ENCODE data around the gene ZFAND6.

The ZFAND6 gene

DNA sequence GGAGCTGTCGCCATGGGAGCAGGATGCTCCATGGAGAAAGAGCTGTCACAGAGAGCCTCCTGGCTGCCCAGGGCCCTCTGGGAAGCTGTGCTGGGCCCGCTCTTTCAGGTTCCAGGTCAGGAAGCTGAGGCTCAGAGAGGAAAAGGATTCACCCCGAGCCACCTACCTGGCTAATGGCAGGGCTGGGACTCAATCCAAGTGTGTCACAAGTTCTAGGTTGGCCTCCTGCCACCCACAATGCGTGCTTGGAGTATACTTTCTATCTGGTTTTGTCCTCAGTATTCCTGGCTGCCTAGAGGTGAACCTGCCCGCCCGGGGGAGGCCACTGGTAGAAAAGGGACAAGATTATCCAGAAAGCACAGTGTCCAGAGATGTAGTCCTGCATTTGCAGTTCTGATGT is 117.0 kb downstream of the ZFAND6 start:
- Histone ChIP-seq H3K27me3 (ENCODE audit: low read depth) (no peaks in the 10 kb centered on the region), H3K4me1 (no peaks in the 10 kb centered on the region), H3K9me3 (no peaks in the 10 kb centered on the region), H3K36me3 (replicated peaks) (peaks cover 34% of the 10 kb centered on the region), H3K4me3 (no peak overlapping the region)
- DNase-seq (ENCODE audit: low spot score in 2 of 2) = no peak
- in situ Hi-C loops (cut with MboI; ENCODE audit: low sequenced_read_pairs) = no loop called here

DNA sequence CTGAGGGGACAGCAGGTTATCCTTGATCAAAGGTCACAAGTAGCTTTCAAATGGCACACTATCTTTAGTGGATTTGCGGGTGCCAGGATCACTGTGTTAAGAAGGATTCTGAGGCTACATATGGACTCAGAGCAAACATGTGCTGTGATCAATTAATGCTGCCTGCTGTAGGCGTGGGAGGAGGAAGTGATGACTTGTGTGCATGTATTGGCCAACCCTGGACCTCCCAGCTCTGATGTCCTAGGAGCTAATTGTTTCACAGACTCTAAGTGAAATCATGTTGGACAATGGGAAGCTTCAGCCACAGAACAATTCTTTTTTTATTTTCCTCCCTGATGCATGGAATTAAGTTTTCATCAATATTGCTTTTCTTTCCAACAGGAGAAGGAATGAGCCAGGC is 117.7 kb downstream of the ZFAND6 start:
- Histone ChIP-seq H3K4me3 (no peak overlapping the region), H3K27me3 (ENCODE audit: low read depth) (no peaks in the 10 kb centered on the region), H3K36me3 (replicated peaks) (peaks cover 31% of the 10 kb centered on the region), H3K4me1 (no peaks in the 10 kb centered on the region), H3K9me3 (no peaks in the 10 kb centered on the region)
- no peak for DNase-seq (ENCODE audit: low spot score in 2 of 2)
- in situ Hi-C loops (cut with MboI; ENCODE audit: low sequenced_read_pairs) = no loop called here

DNA sequence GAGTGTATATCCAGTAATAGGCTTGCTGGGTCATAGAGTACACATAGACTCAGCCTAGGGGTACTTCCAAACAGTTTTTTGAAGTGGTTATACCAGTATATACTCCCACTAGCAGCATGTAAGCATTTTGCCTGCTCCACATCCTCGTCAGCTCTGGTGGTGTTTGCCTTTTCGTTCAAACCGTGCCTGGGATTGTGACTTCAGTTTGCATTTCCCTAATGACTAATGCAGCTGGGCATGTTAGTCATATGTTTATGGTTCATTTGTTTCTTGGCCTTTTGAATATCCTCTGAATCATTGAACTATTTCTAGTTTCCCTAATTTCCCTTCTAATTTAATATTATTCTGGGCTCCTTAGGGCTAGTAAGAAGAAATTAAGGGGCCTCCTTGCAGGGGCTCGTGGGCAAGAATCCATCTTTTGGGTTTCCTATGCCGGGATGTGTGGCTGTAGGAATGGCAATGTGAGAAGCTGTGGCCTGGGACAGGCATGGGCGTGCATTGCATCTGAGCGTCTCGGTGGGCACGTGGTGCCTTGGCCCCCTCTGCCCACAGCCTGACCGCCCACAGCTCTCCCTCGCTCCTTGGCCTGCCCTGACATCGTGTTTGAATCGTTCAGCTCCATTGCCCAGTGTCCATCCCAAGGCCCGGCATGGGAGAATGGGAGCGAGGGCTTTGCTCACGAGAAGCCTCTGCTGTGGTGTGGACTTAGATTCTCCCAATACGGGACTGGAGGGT is 119.7 kb downstream of the ZFAND6 start:
- Histone ChIP-seq H3K9me3 (no peaks in the 10 kb centered on the region), H3K4me3 (no peak overlapping the region), H3K4me1 (no peaks in the 10 kb centered on the region), H3K27me3 (ENCODE audit: low read depth) (no peaks in the 10 kb centered on the region), H3K36me3 (replicated peaks) (peaks cover 33% of the 10 kb centered on the region)
- no peak for DNase-seq (ENCODE audit: low spot score in 2 of 2)
- in situ Hi-C loops (cut with MboI; ENCODE audit: low sequenced_read_pairs) = no loop called here

DNA sequence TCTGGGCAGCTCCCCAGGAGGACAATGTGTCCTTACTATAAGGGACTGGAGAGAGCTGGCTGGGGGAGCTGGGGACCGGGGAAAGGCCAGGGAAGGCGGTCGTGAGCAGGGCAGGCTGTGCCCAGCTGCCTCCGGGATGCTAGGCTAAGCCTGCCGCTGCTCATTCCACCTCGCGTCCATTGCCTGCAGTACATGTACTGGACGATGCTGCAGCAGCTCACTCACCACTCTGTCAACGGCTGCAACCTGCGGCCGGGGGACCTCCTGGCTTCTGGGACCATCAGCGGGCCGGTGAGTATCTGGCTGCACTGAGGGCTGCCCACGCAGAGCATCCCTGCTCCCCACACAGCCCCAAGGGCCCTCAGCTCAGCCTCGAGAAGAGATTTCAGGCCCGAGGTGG is 120.5 kb downstream of the ZFAND6 start:
- H3K9me3 ChIP-seq = no peaks in the 10 kb centered on the region
- no peaks in the 10 kb centered on the region for H3K4me1 ChIP-seq
- no peak for DNase-seq (ENCODE audit: low spot score in 2 of 2)
- in situ Hi-C loops (cut with MboI; ENCODE audit: low sequenced_read_pairs) = no loop called here
- H3K36me3 ChIP-seq (replicated peaks) = peaks cover 31% of the 10 kb centered on the region
- H3K27me3 ChIP-seq (ENCODE audit: low read depth) = no peaks in the 10 kb centered on the region
- H3K4me3 ChIP-seq = no peak overlapping the region

DNA sequence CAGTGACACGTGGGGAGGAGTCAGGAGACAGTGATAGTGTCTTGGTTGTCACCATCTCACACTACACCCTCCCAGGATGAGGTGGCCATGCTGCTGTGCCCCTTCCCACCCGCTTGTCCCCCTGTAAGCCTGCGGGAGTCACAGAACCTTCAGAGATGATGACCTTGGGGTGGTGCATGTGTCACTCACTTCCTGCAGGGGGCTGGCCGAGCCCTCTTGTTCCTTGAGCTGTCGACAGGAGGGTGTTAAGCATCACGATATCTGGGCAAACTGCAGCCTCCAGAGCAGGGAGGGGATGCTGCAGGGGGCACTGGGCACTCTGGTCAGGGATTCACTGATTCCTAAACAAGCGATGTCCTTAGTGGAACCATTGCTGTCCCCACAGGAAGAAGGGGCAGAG is 121.0 kb downstream of the ZFAND6 start:
- H3K4me1 ChIP-seq = no peaks in the 10 kb centered on the region
- DNase-seq (ENCODE audit: low spot score in 2 of 2) = no peak
- H3K4me3 ChIP-seq = no peak overlapping the region
- no peaks in the 10 kb centered on the region for H3K9me3 ChIP-seq
- no peaks in the 10 kb centered on the region for H3K27me3 ChIP-seq (ENCODE audit: low read depth)
- in situ Hi-C loops (cut with MboI; ENCODE audit: low sequenced_read_pairs) = no loop called here
- peaks cover 28% of the 10 kb centered on the region for H3K36me3 ChIP-seq (replicated peaks)

DNA sequence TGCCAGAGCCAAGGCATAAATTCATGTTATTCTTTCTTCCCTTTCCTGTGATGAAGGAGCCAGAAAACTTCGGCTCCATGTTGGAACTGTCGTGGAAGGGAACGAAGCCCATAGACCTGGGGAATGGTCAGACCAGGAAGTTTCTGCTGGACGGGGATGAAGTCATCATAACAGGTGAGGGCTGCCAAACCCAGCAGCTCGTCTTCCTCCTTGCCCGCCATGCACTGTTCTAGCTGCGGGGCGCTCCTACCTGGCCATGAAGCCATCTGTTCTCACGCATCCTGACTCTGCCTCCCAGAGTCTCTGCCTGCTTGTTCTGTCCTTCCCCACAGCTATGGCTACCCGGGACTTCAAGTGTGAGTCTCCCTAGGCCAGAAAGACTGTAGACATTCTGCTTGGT is 121.5 kb downstream of the ZFAND6 start:
- Histone ChIP-seq H3K9me3 (no peaks in the 10 kb centered on the region), H3K36me3 (replicated peaks) (peaks cover 30% of the 10 kb centered on the region), H3K4me1 (no peaks in the 10 kb centered on the region), H3K4me3 (no peak overlapping the region), H3K27me3 (ENCODE audit: low read depth) (no peaks in the 10 kb centered on the region)
- in situ Hi-C loops (cut with MboI; ENCODE audit: low sequenced_read_pairs) = no loop called here
- DNase-seq (ENCODE audit: low spot score in 2 of 2) = no peak

DNA sequence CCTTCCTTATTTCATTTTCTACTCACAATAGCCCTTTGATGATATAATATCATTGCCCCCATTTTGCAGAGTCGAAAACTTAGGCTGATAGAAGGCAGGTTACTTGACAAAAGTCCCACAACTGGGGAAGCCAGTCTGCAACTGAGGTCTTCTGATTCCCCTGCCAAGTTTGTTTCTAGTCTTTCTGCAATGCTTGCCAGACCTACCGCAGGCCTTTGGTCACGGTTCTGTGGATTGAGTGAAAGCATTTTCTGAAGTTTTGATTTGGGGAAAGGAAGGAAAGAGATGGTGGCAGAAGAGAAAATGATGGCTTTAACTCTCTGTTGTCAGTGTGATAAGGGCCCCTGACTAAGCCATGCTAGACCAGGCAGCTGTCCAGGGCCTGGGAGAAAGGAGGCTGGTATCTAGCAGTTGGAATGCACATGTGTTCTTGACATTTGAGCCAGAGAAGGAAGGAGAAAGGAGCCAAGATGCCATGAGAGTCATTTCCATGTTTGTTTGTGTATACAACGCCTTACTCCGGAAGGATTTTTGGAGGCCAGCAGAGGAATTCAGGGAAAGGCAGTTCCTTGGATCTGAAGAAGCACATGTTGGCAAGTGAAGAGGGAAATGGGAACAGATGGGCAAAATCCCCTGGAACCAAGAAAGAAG is 123.3 kb downstream of the ZFAND6 start:
- H3K36me3 ChIP-seq (replicated peaks) = peaks cover 44% of the 10 kb centered on the region
- no peaks in the 10 kb centered on the region for H3K27me3 ChIP-seq (ENCODE audit: low read depth)
- in situ Hi-C loops (cut with MboI; ENCODE audit: low sequenced_read_pairs) = no loop called here
- no peak overlapping the region for H3K4me3 ChIP-seq
- no peaks in the 10 kb centered on the region for H3K9me3 ChIP-seq
- H3K4me1 ChIP-seq = no peaks in the 10 kb centered on the region
- no peak for DNase-seq (ENCODE audit: low spot score in 2 of 2)

DNA sequence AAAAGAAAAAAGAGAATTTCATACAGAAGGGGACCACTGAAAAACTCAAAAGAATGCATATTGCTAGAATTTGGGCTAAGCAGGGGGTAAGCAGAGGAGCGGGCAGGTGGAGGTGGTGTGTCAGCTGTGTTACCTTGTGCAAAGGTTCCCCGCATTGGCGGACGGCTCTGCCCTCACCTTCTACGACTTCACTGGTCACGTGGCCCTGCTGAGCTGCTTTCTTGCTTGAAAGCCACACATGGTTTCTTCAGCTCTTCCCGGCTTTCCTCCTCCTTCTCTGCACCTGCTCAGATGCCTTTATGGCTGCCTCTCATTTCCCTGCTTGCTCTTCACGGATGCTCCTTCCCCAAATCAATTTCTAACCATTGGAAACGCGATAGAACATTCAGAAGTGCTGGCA is 123.8 kb downstream of the ZFAND6 start:
- Histone ChIP-seq H3K4me3 (no peak overlapping the region), H3K9me3 (no peaks in the 10 kb centered on the region), H3K36me3 (replicated peaks) (peaks cover 41% of the 10 kb centered on the region), H3K4me1 (no peaks in the 10 kb centered on the region), H3K27me3 (ENCODE audit: low read depth) (no peaks in the 10 kb centered on the region)
- in situ Hi-C loops (cut with MboI; ENCODE audit: low sequenced_read_pairs) = no loop called here
- no peak for DNase-seq (ENCODE audit: low spot score in 2 of 2)

DNA sequence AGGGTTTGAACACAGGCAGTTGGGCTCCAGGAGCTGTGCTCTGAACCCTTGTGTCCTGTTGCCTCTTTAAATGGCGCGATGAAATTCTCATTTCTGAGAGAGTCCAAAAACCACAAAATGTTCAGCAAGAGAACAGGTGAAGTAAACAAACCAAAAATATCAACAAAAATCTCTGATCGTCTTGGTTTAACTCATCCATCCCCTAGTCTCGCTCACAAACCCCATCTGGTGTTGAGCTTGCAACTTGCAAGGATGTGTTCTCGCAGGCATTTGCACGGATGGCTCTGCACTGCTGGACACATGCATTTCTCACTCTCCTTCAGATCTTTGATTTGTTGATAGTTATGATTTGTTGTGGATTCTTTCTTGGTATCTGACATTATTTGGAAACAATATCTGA is 124.4 kb downstream of the ZFAND6 start:
- H3K9me3 ChIP-seq = no peaks in the 10 kb centered on the region
- in situ Hi-C loops (cut with MboI; ENCODE audit: low sequenced_read_pairs) = no loop called here
- H3K4me1 ChIP-seq = no peaks in the 10 kb centered on the region
- no peak overlapping the region for H3K4me3 ChIP-seq
- H3K36me3 ChIP-seq (replicated peaks) = peaks cover 41% of the 10 kb centered on the region
- no peak for DNase-seq (ENCODE audit: low spot score in 2 of 2)
- H3K27me3 ChIP-seq (ENCODE audit: low read depth) = no peaks in the 10 kb centered on the region

DNA sequence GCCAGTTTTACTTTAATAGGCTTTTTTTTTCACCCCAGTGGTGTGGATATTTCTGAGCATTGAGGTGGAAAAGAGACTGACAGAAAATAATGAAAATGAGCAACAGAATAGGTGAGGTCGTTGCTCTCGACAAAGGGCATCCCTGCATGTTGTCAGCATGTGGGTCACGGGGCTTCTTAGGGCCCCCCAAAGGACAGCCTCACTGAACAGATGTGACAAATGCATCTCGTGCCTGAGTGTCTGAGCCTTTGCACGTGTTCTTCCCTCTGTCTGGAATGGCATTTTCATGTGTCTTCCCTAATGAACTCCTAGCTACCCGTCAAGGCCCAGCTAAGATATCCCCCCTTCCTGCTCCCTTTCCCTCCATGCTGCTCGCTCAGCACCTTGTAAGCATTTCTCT is 125.1 kb downstream of the ZFAND6 start:
- Histone ChIP-seq H3K36me3 (replicated peaks) (peaks cover 41% of the 10 kb centered on the region), H3K4me1 (no peaks in the 10 kb centered on the region), H3K9me3 (no peaks in the 10 kb centered on the region), H3K27me3 (ENCODE audit: low read depth) (no peaks in the 10 kb centered on the region), H3K4me3 (no peak overlapping the region)
- in situ Hi-C loops (cut with MboI; ENCODE audit: low sequenced_read_pairs) = no loop called here
- DNase-seq (ENCODE audit: low spot score in 2 of 2) = no peak

DNA sequence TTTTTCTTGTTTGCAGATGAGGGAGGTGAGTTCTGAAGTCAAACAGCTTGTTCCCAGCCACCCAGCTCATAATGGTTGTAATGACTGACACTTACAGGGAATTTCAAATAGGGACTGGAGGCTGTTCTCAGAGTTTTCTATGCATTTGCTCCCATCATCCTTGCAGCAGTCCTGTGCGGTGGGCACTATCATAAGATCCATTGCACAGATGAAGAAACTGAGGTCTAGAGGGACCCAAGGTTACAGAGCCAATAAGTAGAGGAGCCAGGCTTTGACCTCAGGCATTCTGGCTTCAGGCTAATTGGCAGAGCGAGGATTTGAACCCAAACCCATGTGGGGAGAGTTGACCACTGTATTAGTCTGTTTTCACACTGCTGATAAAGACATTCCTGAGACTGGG is 125.7 kb downstream of the ZFAND6 start:
- in situ Hi-C loops (cut with MboI; ENCODE audit: low sequenced_read_pairs) = no loop called here
- H3K4me1 ChIP-seq = no peaks in the 10 kb centered on the region
- DNase-seq (ENCODE audit: low spot score in 2 of 2) = no peak
- no peaks in the 10 kb centered on the region for H3K9me3 ChIP-seq
- no peak overlapping the region for H3K4me3 ChIP-seq
- no peaks in the 10 kb centered on the region for H3K27me3 ChIP-seq (ENCODE audit: low read depth)
- peaks cover 39% of the 10 kb centered on the region for H3K36me3 ChIP-seq (replicated peaks)

DNA sequence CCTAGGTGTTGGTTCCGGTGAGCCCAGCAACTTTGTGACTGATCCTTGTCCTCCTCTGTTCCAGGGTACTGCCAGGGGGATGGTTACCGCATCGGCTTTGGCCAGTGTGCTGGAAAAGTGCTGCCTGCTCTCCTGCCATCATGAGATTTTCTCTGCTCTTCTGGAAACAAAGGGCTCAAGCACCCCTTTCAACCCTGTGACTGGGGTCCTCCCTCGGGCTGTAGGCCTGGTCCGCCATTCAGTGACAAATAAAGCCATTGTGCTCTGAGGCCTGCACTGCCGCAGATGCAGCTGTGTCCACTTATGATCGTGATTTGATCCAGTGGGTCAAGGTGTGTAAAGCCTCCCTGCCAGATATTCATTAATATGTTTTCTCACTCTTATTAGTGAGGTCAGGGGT is 126.6 kb downstream of the ZFAND6 start:
- H3K4me1 ChIP-seq = no peaks in the 10 kb centered on the region
- no peak for DNase-seq (ENCODE audit: low spot score in 2 of 2)
- peaks cover 36% of the 10 kb centered on the region for H3K36me3 ChIP-seq (replicated peaks)

DNA sequence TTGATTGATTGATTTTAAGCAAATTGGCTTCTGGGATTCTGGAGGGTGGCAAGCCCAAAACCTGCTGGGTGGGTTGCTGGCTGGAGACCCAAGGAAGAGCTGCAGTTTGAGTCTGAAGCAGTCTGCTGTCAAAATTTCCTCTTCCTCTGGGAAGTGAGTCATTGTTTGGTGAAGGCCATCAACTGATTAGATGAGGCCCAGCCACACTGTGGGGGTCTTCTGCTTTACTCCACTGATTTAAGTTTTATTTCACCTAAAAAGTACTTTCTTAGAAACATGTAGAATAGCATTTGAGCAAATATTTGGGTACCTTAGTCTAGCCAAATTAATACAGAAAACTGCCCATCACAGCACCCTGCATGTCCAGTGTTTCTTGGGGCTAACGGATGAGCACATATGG is 127.1 kb downstream of the ZFAND6 start:
- H3K27me3 ChIP-seq (ENCODE audit: low read depth) = no peaks in the 10 kb centered on the region
- H3K4me3 ChIP-seq = no peak overlapping the region
- no peak for DNase-seq (ENCODE audit: low spot score in 2 of 2)
- peaks cover 36% of the 10 kb centered on the region for H3K36me3 ChIP-seq (replicated peaks)
- in situ Hi-C loops (cut with MboI; ENCODE audit: low sequenced_read_pairs) = no loop called here
- no peaks in the 10 kb centered on the region for H3K4me1 ChIP-seq
- no peaks in the 10 kb centered on the region for H3K9me3 ChIP-seq

More for the DNA sequence above, 126.6 kb downstream of the ZFAND6 start:
- no peaks in the 10 kb centered on the region for H3K9me3 ChIP-seq
- no peaks in the 10 kb centered on the region for H3K27me3 ChIP-seq (ENCODE audit: low read depth)
- in situ Hi-C loops (cut with MboI; ENCODE audit: low sequenced_read_pairs) = no loop called here
- no peak overlapping the region for H3K4me3 ChIP-seq
